Hepatic stellate cell (primary cell): ENCODE data around the gene SHANK3.

ENCODE experiments used
- DNase-seq: peaks from one replicate; pipeline ENCODE4 v3.0.0; 2011; ENCODE audit warnings: low spot score

The SHANK3 gene

DNA sequence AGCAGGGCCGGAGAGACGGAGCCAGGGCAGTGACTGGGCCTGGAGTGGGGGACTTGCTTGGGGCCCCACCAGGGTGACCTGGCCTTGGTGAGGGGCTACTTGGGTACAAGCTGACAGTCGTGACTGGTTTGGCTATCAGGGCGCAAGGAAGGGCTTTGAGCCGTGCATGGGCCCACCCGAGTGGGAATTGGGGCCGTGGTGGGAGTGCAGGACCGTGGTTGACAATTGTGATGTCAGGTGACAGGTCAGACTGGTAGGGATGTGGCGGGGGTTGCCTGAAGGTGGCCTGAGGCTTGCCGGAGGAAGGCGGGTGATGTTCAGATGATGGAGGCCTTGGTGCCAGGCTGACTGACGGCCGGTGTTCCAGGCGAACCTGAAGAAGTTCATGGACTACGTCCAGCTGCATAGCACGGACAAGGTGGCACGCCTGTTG, 5.6 kb downstream of the SHANK3 start:
- DNase-seq = no peak

- no peak for DNase-seq
Measured at GRCh38 chr22:50678651-50679521, 6.3 kb downstream of the SHANK3 start.

DNA sequence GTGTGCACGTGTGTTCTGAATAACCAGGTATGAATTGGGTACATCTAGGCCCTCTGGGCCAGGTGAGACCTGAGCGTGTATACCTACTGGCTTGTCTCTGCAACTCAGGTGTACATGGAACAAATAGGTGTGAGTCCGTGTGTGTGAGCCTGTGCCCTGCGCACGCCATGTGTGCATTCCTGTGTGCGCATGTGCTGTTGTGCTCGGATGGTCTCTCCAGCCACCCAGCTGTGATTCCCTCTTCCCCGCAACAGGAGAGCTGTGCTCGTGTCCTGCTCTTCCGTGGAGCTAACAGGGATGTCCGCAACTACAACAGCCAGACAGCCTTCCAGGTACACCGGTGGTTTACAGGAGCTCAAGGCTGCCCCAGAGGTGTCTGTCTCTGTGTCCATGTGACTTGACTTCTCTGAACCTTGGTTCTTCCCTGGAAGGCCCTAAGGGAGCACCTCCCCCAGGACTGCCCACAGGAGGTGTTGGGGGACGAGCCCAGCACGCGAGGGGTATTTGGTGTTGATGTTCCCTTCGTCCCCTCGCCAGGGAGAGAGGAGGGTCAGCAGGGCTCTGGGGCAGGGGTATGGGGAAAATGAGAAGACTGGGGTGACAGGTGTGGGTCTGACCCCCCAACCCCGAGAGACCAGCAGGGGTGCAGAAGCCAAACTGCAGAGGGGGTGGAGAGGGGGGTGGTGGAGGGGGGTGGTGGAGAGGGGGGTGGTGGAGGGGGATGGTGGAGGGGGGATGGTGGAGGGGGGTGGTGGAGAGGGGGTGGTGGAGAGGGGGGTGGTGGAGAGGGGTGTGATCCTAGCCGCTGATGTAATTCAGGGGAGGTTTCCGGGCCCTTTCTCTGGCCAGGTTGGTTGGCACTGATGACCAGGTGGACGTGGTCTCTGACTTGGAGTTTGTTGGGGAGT, 10.7 kb downstream of the SHANK3 start:
- no peak for DNase-seq

- no peak for DNase-seq
Measured at GRCh38 chr22:50683994-50684371, 11.4 kb downstream of the SHANK3 start.

DNA sequence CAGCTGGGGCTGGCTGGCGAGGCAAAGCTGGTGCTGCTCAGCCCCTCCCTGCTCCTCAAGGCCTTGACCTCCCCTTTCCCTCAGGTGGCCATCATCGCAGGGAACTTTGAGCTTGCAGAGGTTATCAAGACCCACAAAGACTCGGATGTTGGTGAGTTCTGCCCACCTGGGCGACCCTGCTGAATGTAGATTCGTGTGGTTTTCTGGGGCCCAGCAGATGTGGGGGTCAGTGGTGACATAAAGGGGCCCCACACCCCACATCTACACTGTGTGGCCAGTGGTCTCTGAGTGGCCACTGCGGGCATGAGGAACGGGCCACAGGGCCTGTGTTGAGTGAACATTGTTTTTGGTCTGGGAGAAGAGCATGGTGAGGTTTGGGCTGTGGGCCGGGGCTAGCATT, 11.9 kb downstream of the SHANK3 start:
- DNase-seq = no peak

DNA sequence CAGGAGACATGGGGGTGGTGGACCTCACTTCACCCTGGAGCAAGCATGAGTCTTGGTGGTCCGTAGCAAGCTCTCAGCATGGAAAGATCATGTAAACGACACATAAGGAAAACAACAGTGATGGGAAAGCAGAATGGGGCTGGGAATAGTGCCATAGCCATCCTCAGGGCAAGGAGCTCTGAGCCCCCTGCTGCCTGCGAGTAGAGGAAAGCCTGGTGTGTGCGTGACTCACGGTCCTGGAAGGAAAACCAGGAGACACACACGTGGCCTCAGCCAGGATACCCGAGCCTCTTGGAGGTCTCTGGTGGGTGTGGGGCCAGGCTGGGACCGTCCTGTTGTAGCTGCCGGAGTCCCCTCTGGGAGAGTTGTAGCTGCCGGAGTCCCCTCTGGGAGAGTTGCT, 12.4 kb downstream of the SHANK3 start:
- peak; percentile 65 for DNase-seq

GRCh38 chr22:50686794-50687193, 14.2 kb downstream of the SHANK3 start:
- no peak for DNase-seq

GRCh38 chr22:50687829-50688228, 15.2 kb downstream of the SHANK3 start:
- DNase-seq = no peak

DNA sequence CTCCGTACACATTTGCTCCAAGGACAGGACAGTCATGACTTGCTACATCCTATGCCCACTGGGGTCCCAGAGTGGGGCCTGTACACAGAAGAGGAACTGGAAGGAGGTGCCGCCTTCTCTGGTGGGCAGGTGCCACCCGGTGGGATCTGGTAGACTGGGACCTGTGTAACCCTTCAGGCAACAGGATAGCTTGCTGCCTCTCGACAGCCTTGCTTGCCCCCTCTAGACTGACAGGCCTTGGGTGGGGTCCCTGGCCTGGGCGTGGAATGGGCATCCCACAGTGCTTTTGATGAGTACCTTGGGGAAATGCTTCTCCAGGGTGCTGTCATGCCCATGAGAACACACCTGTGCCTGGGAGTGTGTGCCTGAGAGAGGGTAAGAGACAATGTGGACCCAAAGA, 15.8 kb downstream of the SHANK3 start:
- DNase-seq = no peak

GRCh38 chr22:50691521-50691920, 18.9 kb downstream of the SHANK3 start:
- DNase-seq = no peak

GRCh38 chr22:50693462-50693861, 20.8 kb downstream of the SHANK3 start:
- DNase-seq = no peak

- DNase-seq = no peak
Measured at GRCh38 chr22:50694099-50694605, 21.5 kb downstream of the SHANK3 start.

DNA sequence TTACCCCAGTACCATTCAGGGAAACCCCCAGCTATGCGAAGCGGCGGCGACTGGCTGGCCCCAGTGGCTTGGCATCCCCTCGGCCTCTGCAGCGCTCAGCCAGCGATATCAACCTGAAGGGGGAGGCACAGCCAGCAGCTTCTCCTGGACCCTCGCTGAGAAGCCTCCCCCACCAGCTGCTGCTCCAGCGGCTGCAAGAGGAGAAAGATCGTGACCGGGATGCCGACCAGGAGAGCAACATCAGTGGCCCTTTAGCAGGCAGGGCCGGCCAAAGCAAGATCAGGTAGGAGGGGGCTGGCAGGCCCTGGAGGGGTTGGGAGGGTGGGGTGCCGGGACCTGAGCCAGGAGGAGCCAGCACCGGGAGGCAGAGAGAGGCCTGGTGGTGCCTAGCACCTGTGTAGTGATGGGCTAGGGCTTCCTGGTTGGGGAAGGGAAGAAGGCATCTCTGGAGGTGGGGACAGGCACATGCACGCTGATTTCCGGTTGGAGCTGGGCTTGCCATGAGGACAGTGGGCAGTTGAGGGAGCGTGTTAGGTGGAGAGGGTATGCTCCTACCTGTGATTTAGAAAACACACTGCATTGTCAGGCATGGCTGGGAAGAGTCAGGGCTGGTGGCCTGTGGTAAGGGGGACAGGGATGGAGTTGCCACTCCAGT, 22.3 kb downstream of the SHANK3 start:
- DNase-seq = no peak

- DNase-seq = no peak
Measured at GRCh38 chr22:50695421-50696250, 23.0 kb downstream of the SHANK3 start.

DNA sequence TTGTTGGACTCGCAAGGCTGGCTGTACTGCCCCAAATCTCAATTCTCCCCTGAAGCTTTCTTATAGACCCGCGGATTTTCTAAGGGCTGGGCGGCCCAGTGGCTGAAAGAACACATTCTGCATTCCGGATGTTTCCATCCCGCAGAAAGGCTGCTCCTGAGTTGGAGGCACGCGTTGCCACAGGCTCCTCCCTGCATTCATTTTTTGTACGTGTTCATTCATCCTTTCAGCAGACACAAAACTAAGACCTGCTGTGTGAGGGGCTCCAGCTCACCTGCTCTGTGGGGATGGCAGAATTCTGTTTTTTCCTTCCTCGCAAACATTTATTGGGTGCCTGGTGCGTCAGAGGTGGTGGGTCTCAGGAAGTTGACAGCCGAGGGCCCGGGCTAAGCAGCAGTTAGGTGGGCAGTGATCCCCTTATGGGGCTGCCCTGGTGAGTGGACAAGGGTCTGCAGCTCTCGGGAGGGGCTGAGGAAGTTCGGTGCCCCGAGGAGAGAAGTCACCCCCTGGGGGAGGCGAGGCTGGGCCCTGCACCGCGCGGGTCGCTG, 23.7 kb downstream of the SHANK3 start:
- no peak for DNase-seq

GRCh38 chr22:50696799-50697561, 24.4 kb downstream of the SHANK3 start:
- DNase-seq = peak; percentile 48

GRCh38 chr22:50697667-50698506, 25.3 kb downstream of the SHANK3 start:
- DNase-seq = no peak

DNA sequence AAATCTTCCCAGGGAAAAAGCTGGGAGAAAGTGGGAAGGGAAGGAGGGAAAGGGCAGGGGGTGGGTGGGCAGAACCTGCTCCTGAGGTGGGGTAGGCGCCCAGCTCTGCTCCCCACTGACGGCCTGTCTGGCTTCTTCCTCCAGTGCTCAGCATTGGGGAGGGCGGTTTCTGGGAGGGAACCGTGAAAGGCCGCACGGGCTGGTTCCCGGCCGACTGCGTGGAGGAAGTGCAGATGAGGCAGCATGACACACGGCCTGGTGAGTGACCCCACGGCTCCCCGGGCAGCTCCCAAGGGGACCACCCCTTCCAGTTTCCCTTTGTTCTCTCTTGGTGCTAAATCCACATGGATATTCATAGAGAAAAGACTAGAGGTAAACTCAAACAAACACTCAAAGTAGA, 25.9 kb downstream of the SHANK3 start:
- DNase-seq = no peak

- DNase-seq = no peak
Measured at GRCh38 chr22:50699001-50699755, 26.6 kb downstream of the SHANK3 start.
